ENCODE measurements around the gene SLC25A42. TPM values are rescaled to one million over a fixed set of nuclear protein-coding genes. Genes with fewer than 3 reads are reported as not detected.

The SLC25A42 gene
- total RNA-seq, 1 donor, result 5.4 TPM

DNA sequence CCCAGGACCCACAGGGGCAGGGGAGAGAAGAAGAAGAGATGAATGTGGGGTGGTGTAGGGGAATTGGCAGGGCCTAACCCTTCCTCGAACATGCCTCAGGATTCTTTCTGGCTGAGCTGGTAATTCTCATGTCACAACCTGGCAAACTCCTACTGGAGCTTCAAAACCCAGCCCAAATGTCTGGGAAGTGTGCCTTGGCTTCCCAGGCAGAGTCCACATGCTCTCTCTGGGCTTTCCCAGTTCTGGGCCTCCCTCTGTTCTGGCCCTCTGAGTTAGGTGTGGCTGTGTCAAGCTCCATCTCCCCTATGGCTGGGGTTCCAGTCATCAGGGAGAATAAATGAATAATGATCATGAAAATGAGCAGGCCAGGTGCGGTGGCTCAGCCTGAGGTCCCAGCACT lies 85.6 kb downstream of the SLC25A42 start:
- H3K79me2 ChIP-seq (ENCODE audit: insufficient read depth, low read length), result no peaks in the 10 kb centered on the region
- H3K4me3 ChIP-seq (ENCODE audit: insufficient read depth, low read length), result no peak overlapping the region
- H3K36me3 ChIP-seq (ENCODE audit: insufficient read depth, low read length), result peaks cover 4% of the 10 kb centered on the region
- H2AFZ ChIP-seq (ENCODE audit: low read length), result no peak overlapping the region
- TF ChIP-seq, protein P1, sequence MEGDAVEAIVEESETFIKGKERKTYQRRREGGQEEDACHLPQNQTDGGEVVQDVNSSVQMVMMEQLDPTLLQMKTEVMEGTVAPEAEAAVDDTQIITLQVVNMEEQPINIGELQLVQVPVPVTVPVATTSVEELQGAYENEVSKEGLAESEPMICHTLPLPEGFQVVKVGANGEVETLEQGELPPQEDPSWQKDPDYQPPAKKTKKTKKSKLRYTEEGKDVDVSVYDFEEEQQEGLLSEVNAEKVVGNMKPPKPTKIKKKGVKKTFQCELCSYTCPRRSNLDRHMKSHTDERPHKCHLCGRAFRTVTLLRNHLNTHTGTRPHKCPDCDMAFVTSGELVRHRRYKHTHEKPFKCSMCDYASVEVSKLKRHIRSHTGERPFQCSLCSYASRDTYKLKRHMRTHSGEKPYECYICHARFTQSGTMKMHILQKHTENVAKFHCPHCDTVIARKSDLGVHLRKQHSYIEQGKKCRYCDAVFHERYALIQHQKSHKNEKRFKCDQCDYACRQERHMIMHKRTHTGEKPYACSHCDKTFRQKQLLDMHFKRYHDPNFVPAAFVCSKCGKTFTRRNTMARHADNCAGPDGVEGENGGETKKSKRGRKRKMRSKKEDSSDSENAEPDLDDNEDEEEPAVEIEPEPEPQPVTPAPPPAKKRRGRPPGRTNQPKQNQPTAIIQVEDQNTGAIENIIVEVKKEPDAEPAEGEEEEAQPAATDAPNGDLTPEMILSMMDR (IDR thresholded peaks at IDR 0.05; ENCODE audit: extremely low read depth, low read depth, low read length), result no peak
- no peaks in the 10 kb centered on the region for H3K4me1 ChIP-seq (ENCODE audit: insufficient read depth, low read length)
- no peaks in the 10 kb centered on the region for H4K20me1 ChIP-seq (ENCODE audit: insufficient read depth, low read length)
- no peak for DNase-seq (ENCODE audit: insufficient read length, low spot score, missing footprints)
- no peak overlapping the region for H3K27ac ChIP-seq (ENCODE audit: low read depth, low read length)
- H3K4me2 ChIP-seq (ENCODE audit: insufficient read depth, low read length), result no peak overlapping the region
- H3K27me3 ChIP-seq (ENCODE audit: insufficient read depth, low read length), result no peaks in the 10 kb centered on the region
- no peaks in the 10 kb centered on the region for H3K9me3 ChIP-seq (ENCODE audit: low read depth, low read length)

DNA sequence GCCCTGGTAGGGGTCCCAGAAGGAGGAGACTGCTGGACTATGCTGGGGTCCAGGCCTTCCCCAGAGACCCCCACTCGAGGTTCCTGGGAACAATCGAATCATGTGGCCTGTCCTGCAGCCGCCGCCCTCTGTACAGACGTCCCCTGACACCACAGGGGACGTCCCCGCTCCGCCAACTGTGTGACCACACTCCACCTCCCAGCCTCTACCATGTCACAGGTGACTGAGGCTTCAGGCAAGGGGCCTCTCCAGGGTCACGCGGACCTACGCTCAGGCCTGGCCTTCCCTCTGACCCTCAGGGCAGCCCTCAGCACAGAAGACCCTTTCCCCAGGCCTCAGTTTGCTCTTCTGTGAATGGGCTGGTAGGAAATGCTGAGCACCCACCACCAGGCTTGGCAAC lies 87.6 kb downstream of the SLC25A42 start:
- Histone ChIP-seq H3K36me3 (ENCODE audit: insufficient read depth, low read length) (peaks cover 4% of the 10 kb centered on the region), H3K27ac (ENCODE audit: low read depth, low read length) (no peak overlapping the region), H2AFZ (ENCODE audit: low read length) (no peak overlapping the region), H4K20me1 (ENCODE audit: insufficient read depth, low read length) (no peaks in the 10 kb centered on the region), H3K79me2 (ENCODE audit: insufficient read depth, low read length) (no peaks in the 10 kb centered on the region), H3K9me3 (ENCODE audit: low read depth, low read length) (no peaks in the 10 kb centered on the region), H3K4me3 (ENCODE audit: insufficient read depth, low read length) (no peak overlapping the region), H3K4me2 (ENCODE audit: insufficient read depth, low read length) (no peak overlapping the region), H3K27me3 (ENCODE audit: insufficient read depth, low read length) (no peaks in the 10 kb centered on the region), H3K4me1 (ENCODE audit: insufficient read depth, low read length) (no peaks in the 10 kb centered on the region)
- no peak for DNase-seq (ENCODE audit: insufficient read length, low spot score, missing footprints)
- TF ChIP-seq, protein P1 (IDR thresholded peaks at IDR 0.05; ENCODE audit: extremely low read depth, low read depth, low read length), result no peak

DNA sequence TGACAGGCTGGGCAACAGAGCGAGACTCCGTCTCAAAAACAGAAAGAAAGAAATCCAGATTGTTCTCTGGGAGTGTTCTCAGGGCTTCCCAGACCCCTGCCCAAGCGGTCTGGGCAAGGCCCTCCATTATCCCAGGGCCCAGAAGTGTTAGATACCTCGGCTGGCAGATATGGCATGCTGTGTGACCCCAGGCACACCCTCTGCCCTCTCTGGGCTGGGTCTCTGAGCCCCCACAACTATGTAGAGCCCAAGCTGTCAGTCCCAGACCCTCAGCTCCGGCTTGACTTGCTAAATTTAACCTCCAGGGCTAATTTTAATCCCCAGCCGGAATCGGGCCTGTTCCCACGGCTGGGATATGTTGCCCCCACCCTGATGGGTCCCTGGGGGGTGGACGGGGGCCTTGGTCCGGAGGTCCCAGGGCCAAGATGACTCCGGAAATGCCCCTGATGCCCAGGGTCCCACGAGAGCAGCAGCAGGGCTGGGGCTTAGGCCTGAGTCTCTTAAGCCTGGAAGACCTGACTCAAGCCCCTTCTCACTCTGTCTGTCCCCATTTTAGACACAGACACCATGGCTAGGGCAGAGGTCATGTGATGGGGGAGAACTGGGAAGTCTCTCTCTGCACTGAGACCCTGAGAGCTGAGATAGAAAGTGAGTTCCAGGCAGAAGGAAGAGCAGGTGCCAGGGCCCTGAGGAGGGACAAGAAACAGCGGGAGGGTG lies 89.0 kb downstream of the SLC25A42 start:
- no peaks in the 10 kb centered on the region for H3K9me3 ChIP-seq (ENCODE audit: low read depth, low read length)
- no peaks in the 10 kb centered on the region for H3K27me3 ChIP-seq (ENCODE audit: insufficient read depth, low read length)
- TF ChIP-seq, protein P1 (IDR thresholded peaks at IDR 0.05; ENCODE audit: extremely low read depth, low read depth, low read length), result no peak
- H3K4me2 ChIP-seq (ENCODE audit: insufficient read depth, low read length), result no peak overlapping the region
- no peak overlapping the region for H3K27ac ChIP-seq (ENCODE audit: low read depth, low read length)
- H4K20me1 ChIP-seq (ENCODE audit: insufficient read depth, low read length), result no peaks in the 10 kb centered on the region
- DNase-seq (ENCODE audit: insufficient read length, low spot score, missing footprints), result peak; percentile 58
- H3K36me3 ChIP-seq (ENCODE audit: insufficient read depth, low read length), result peaks cover 4% of the 10 kb centered on the region
- no peaks in the 10 kb centered on the region for H3K4me1 ChIP-seq (ENCODE audit: insufficient read depth, low read length)
- no peaks in the 10 kb centered on the region for H3K79me2 ChIP-seq (ENCODE audit: insufficient read depth, low read length)
- no peak overlapping the region for H2AFZ ChIP-seq (ENCODE audit: low read length)
- H3K4me3 ChIP-seq (ENCODE audit: insufficient read depth, low read length), result no peak overlapping the region

DNA sequence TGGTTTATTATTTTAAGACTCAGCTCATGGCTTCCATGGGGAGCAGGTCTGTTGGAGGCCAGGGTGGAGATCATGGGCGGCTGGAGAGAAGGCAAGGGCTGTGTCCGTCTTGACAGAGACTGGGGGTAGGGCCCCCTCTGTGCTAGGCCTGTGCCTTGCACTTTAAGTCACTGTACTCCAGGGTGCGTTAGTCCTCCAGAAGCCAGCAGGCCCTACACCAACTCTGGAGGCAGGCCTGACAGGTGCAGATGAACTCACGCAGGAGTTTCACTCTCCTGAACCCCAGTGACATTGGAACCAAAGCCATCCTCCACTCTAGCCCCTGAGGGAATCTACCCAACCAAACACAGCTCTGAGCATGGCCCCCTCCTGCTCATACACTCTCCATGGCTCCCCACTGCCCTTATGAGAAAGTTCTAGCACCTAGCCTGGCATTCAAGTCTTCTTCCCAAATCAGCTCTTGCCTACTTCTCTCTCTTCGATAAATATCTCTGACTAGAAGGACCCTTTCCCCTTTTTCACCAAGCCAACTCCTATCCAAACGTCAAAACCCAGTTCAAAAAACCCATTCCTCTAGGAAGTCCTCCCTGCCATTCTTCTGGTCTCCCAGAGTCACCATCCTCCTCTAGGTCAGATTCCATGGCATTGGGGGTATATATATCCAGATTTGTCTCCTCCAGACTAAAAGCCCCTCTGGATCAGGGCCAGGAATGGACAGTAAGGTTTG lies 91.1 kb downstream of the SLC25A42 start:
- Histone ChIP-seq H3K4me2 (ENCODE audit: insufficient read depth, low read length) (no peak overlapping the region), H3K4me1 (ENCODE audit: insufficient read depth, low read length) (no peaks in the 10 kb centered on the region), H2AFZ (ENCODE audit: low read length) (no peak overlapping the region), H3K27me3 (ENCODE audit: insufficient read depth, low read length) (no peaks in the 10 kb centered on the region), H4K20me1 (ENCODE audit: insufficient read depth, low read length) (no peaks in the 10 kb centered on the region), H3K27ac (ENCODE audit: low read depth, low read length) (no peak overlapping the region), H3K4me3 (ENCODE audit: insufficient read depth, low read length) (no peak overlapping the region), H3K9me3 (ENCODE audit: low read depth, low read length) (no peaks in the 10 kb centered on the region), H3K36me3 (ENCODE audit: insufficient read depth, low read length) (no peaks in the 10 kb centered on the region), H3K79me2 (ENCODE audit: insufficient read depth, low read length) (no peaks in the 10 kb centered on the region)
- no peak for DNase-seq (ENCODE audit: insufficient read length, low spot score, missing footprints)
- TF ChIP-seq, protein P1 (IDR thresholded peaks at IDR 0.05; ENCODE audit: extremely low read depth, low read depth, low read length), result no peak
